ENCODE measurements around the gene SDR42E1. TPM values are rescaled to one million over a fixed set of nuclear protein-coding genes. Genes with fewer than 3 reads are reported as not detected.

The SDR42E1 gene
- total and polyA plus RNA-seq, 2 of the 13 experiments (the other 11 are each of a cell fraction or from before 2014, with no cell fraction given): 0.01 to 0.13 TPM

- TF ChIP-seq TBX2 (CRISPR knock-in tag; IDR thresholded peaks at IDR 0.05; ENCODE audit: borderline replicate concordance): peak; percentile 64
- TF ChIP-seq HCFC1 (IDR thresholded peaks at IDR 0.05; ENCODE audit: low read depth, low read length): no peak
- no peak for TF ChIP-seq HBP1 (CRISPR knock-in tag; IDR thresholded peaks at IDR 0.05; ENCODE audit: low read depth)
- no peak for TF ChIP-seq YEATS4 (CRISPR knock-in tag; IDR thresholded peaks at IDR 0.05; ENCODE audit: borderline replicate concordance)
- TF ChIP-seq, protein P1, sequence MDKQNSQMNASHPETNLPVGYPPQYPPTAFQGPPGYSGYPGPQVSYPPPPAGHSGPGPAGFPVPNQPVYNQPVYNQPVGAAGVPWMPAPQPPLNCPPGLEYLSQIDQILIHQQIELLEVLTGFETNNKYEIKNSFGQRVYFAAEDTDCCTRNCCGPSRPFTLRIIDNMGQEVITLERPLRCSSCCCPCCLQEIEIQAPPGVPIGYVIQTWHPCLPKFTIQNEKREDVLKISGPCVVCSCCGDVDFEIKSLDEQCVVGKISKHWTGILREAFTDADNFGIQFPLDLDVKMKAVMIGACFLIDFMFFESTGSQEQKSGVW (CRISPR knock-in tag; IDR thresholded peaks at IDR 0.05; ENCODE audit: borderline replicate concordance): no peak
- no peak for TF ChIP-seq ZNF256 (CRISPR knock-in tag; conservative IDR thresholded peaks at IDR 0.05)
- TF ChIP-seq, protein P2, sequence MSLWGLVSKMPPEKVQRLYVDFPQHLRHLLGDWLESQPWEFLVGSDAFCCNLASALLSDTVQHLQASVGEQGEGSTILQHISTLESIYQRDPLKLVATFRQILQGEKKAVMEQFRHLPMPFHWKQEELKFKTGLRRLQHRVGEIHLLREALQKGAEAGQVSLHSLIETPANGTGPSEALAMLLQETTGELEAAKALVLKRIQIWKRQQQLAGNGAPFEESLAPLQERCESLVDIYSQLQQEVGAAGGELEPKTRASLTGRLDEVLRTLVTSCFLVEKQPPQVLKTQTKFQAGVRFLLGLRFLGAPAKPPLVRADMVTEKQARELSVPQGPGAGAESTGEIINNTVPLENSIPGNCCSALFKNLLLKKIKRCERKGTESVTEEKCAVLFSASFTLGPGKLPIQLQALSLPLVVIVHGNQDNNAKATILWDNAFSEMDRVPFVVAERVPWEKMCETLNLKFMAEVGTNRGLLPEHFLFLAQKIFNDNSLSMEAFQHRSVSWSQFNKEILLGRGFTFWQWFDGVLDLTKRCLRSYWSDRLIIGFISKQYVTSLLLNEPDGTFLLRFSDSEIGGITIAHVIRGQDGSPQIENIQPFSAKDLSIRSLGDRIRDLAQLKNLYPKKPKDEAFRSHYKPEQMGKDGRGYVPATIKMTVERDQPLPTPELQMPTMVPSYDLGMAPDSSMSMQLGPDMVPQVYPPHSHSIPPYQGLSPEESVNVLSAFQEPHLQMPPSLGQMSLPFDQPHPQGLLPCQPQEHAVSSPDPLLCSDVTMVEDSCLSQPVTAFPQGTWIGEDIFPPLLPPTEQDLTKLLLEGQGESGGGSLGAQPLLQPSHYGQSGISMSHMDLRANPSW (CRISPR knock-in tag; IDR thresholded peaks at IDR 0.05; ENCODE audit: borderline replicate concordance): no peak
- TF ChIP-seq HMG20B (CRISPR knock-in tag; conservative IDR thresholded peaks at IDR 0.05): no peak
- TF ChIP-seq ZNF33B (CRISPR knock-in tag; IDR thresholded peaks at IDR 0.05): 0 out of 2 replicates have a peak, but pooled peaks have one; percentile 44
- no peak for TF ChIP-seq AGO1 (IDR thresholded peaks at IDR 0.05; ENCODE audit: low read depth, low read length, poor library complexity, severe bottlenecking)
- TF ChIP-seq ZNF674 (CRISPR knock-in tag; IDR thresholded peaks at IDR 0.05; ENCODE audit: low read depth): no peak
- no peak for TF ChIP-seq ZNF33A (CRISPR knock-in tag; IDR thresholded peaks at IDR 0.05; ENCODE audit: borderline replicate concordance)
- TF ChIP-seq THAP11 (CRISPR knock-in tag; IDR thresholded peaks at IDR 0.05): peak; percentile 28
- TF ChIP-seq EP300 (IDR thresholded peaks at IDR 0.05; ENCODE audit: low read depth in 2 of 2, low read length in 2 of 2): peak; percentile 50 to 95; a peak in 2 of 4 replicates
- TF ChIP-seq EP300 (CRISPR knock-in tag; IDR thresholded peaks at IDR 0.05; ENCODE audit: borderline replicate concordance): no peak; the same call in 1 of the 2 replicates
- TF ChIP-seq NR2C2 (CRISPR knock-in tag; IDR thresholded peaks at IDR 0.05; ENCODE audit: borderline replicate concordance): peak; percentile 15; the same call in 1 of the 2 replicates
- no peak for TF ChIP-seq CCDC6 (CRISPR knock-in tag; IDR thresholded peaks at IDR 0.05)
- no peak for TF ChIP-seq ARHGAP35 (CRISPR knock-in tag; IDR thresholded peaks at IDR 0.05; ENCODE audit: borderline replicate concordance)
- TF ChIP-seq, protein P3, sequence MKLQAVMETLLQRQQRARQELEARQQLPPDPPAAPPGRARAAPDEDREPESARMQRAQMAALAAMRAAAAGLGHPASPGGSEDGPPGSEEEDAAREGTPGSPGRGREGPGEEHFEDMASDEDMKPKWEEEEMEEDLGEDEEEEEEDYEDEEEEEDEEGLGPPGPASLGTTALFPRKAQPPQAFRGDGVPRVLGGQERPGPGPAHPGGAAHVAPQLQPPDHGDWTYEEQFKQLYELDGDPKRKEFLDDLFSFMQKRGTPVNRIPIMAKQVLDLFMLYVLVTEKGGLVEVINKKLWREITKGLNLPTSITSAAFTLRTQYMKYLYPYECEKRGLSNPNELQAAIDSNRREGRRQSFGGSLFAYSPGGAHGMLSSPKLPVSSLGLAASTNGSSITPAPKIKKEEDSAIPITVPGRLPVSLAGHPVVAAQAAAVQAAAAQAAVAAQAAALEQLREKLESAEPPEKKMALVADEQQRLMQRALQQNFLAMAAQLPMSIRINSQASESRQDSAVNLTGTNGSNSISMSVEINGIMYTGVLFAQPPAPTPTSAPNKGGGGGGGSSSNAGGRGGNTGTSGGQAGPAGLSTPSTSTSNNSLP (IDR thresholded peaks at IDR 0.05; ENCODE audit: low read depth, low read length): no peak; the same call in 1 of the 2 replicates
- peak; percentile 93 for TF ChIP-seq FOXA3 (CRISPR knock-in tag; IDR thresholded peaks at IDR 0.05)
- TF ChIP-seq CAMTA2 (CRISPR knock-in tag; IDR thresholded peaks at IDR 0.05; ENCODE audit: borderline replicate concordance): no peak
- TF ChIP-seq KDM1A (CRISPR knock-in tag; IDR thresholded peaks at IDR 0.05): no peak
These were observed 44.7 kb upstream of the SDR42E1 start (continued) for GRCh38 chr16:82055728-82056549.
